Upper lobe of right lung (tissue), 1 donor: Measurements from ENCODE around the gene C1QC. TPM values are rescaled to one million over a fixed set of nuclear protein-coding genes. Genes with fewer than 3 reads are reported as not detected.
"Not testable (repeated sequence)": the region's sequence is repeated elsewhere in the genome, so short reads cannot be mapped to it uniquely, and the experiment has no call there.

Experiments
- ATAC-seq: fragments of 200-7000 bp; cut with Tn5 transposase; one replicate; pipeline ENCODE4 v1.9.1; 2020; ENCODE audit warnings: mild to moderate bottlenecking, moderate library complexity
- DNase-seq: peaks from one replicate; pipeline ENCODE4 v3.0.0-alpha.2; 2020
- H3K27ac ChIP-seq: fragments of 200-600 bp; one replicate; pipeline ENCODE4 v1.8.0; 2022
- H3K27me3 ChIP-seq: fragments of 200-600 bp; one replicate; pipeline ENCODE4 v1.8.0; 2022; ENCODE audit warnings: mild to moderate bottlenecking
- H3K36me3 ChIP-seq: fragments of 200-600 bp; one replicate; pipeline ENCODE4 v1.8.0; 2022
- H3K4me1 ChIP-seq: fragments of 200-600 bp; one replicate; pipeline ENCODE4 v1.8.0; 2022
- H3K4me3 ChIP-seq: fragments of 200-600 bp; one replicate; pipeline ENCODE4 v1.8.0; 2022; ENCODE audit warnings: mild to moderate bottlenecking
- H3K9me3 ChIP-seq: fragments of 200-600 bp; one replicate; pipeline ENCODE4 v1.8.0; 2022
- intact Hi-C: fragments of 100-400 bp; cut with DNase I; formaldehyde crosslinking; loops from one replicate; pipeline ENCODE4 v1.11.0; 2022
- total RNA-seq: library from RNA; stranded (reverse); fragmentation: NEBNext Ultra II Directional; extraction: Animal tissue kit (Norgen Biotek cat#: 25700); gene quantifications from one replicate; pipeline ENCODE4 v1.2.1, GENCODE V29; 2021
- TF ChIP-seq, protein P1 (sequence below): fragments of 200-600 bp; IDR thresholded peaks from one replicate; pipeline ENCODE4 v1.8.0; 2022; ENCODE audit warnings: antibody characterized with exemption
- donor health status: DM: no; HTN: yes; CAD: no; lungs with severe emphysema.

Gene C1QC
- total RNA-seq, 1 donor from 2014 or later = 353 TPM

DNA sequence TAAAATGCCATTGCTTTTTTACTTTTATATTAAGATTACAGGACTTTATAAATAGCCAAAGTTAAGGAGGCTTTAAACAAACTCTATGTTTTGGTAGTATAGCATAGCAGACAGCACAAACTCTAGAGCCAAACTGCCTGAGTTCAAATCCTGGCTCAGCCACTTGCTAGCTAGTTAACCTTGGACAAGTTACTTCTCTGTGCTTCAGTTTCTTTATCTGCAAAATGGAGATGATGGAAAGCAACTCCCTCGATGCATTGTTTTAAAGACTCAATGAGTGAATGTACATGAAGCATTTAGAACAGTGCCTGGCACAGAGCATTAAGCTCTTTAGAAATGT is 30.9 kb downstream of the C1QC start:
- H3K9me3 ChIP-seq = no peaks in the 10 kb centered on the region

GRCh38 chr1:22676151-22676550 is 32.7 kb downstream of the C1QC start:
- H3K27ac ChIP-seq, intact Hi-C loops, H3K9me3 ChIP-seq, H3K4me1 ChIP-seq, H3K36me3 ChIP-seq, DNase-seq, H3K4me3 ChIP-seq, ATAC-seq: not testable (repeated sequence)
- peaks cover 39% of the 10 kb centered on the region for H3K27me3 ChIP-seq

More for the DNA sequence above, 30.9 kb downstream of the C1QC start:
- DNase-seq = no peak
- no peak for ATAC-seq
- no peak overlapping the region for H3K27ac ChIP-seq
- no peaks in the 10 kb centered on the region for H3K36me3 ChIP-seq
- no peak overlapping the region for H3K4me3 ChIP-seq
- H3K27me3 ChIP-seq = peaks cover 51% of the 10 kb centered on the region
- intact Hi-C loops = no loop called here
- H3K4me1 ChIP-seq = no peaks in the 10 kb centered on the region
- TF ChIP-seq, protein P1, sequence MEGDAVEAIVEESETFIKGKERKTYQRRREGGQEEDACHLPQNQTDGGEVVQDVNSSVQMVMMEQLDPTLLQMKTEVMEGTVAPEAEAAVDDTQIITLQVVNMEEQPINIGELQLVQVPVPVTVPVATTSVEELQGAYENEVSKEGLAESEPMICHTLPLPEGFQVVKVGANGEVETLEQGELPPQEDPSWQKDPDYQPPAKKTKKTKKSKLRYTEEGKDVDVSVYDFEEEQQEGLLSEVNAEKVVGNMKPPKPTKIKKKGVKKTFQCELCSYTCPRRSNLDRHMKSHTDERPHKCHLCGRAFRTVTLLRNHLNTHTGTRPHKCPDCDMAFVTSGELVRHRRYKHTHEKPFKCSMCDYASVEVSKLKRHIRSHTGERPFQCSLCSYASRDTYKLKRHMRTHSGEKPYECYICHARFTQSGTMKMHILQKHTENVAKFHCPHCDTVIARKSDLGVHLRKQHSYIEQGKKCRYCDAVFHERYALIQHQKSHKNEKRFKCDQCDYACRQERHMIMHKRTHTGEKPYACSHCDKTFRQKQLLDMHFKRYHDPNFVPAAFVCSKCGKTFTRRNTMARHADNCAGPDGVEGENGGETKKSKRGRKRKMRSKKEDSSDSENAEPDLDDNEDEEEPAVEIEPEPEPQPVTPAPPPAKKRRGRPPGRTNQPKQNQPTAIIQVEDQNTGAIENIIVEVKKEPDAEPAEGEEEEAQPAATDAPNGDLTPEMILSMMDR = no peak

DNA sequence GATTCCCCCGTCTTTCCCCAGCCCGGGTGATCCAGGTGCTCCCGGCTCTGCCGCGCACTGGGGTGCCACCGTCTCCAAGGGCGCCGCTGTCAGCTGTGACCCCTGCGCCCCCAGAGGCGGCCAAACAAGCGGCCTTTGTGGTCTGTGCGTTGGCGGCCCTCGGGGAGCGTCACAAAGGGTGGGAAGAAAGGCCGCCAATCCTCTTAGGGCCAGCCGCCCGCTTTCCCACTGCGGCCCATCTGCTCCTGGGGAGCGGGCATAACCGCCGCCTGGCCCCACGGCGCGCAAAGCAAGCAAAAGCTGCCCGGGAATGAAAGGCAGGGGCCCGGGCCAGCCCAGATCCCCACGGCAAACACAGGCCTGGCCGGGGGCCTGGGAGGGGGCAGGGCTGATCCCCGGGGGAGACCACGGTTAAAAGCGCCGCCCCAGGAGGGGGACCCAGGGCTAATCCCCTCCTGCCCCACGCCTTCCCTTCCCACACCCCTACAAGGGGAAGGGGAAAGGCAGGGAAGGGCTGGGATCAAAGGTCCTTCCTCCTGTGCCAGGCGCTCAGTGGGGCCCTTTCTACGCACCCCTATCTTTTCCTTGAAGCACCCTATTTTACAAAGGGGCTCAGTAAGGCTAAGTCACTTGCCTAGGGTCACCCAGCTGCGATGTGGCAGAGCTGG is 33.6 kb downstream of the C1QC start:
- no peak overlapping the region for H3K27ac ChIP-seq
- no peak for ATAC-seq

DNA sequence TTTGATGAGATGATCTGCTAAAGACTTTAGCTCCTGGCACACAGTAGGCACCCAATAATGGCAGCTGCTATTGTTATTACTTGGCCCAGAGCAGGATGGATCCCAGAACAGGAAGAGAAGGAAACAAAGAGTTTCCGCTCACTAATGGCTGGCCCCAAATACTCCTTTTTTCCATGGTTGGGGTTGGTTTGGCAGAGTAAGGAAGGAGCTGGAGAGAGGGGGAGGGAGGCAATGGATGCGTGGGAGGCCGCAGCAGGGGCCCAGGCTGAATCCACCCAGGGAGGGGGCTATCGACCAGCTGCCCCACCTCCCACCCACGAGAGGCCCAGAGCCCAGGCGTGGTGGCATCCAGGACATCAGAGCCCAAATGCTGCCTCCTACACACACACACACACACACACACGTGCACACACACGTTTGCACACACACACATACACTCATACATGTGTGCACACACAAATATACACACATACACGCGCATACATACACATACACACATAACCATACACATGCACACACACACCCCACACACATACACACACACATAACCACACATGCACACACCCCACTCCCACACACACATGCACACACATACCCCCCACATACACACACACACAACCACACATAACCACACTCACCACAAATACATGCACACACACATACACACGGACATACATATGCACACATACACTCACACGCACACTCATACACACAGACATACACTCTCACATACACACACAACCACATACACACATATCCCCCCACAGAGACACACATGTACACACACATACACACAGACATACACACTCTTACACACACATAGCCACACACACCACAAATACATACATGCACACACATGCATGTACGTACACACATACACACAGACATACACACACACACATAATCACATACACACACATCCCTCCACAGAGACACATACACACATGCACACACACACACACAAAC is 34.8 kb downstream of the C1QC start:
- H3K27ac ChIP-seq = no peak overlapping the region
- DNase-seq (no peak), ATAC-seq (no peak)
- H3K36me3 ChIP-seq = no peaks in the 10 kb centered on the region
- H3K4me3 ChIP-seq = no peak overlapping the region
- H3K4me1 ChIP-seq = no peaks in the 10 kb centered on the region
- TF ChIP-seq, protein P1 = no peak
- H3K27me3 ChIP-seq = peaks cover 38% of the 10 kb centered on the region
- intact Hi-C loops = no loop called here
- no peaks in the 10 kb centered on the region for H3K9me3 ChIP-seq

More for the DNA sequence above, 33.6 kb downstream of the C1QC start:
- intact Hi-C loops = no loop called here
- Histone ChIP-seq H3K4me1 (no peaks in the 10 kb centered on the region), H3K9me3 (no peaks in the 10 kb centered on the region), H3K4me3 (no peak overlapping the region), H3K36me3 (no peaks in the 10 kb centered on the region), H3K27me3 (peaks cover 36% of the 10 kb centered on the region)
- TF ChIP-seq, protein P1 = no peak
- DNase-seq = no peak

DNA sequence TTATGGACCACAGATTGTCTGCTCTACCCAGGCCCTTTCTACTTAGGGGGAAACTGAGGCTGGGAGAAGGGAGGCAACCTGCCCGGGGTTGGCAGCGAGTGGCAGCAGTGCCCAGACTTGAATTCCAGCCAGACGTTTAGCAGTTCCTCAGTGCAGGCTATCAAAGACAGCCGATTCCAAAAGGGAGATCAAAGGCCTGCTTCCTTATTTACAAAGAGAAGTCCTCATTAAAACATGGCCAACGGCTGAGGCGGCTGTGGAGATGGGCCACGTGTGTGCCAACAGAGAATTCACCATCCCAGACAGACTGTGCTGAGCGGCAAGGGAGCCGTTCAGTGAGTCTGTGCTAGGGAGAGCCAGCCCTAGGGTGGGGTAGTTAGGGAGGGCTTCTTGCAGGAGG is 37.3 kb downstream of the C1QC start:
- no peak for ATAC-seq
- Histone ChIP-seq H3K27ac (no peak overlapping the region), H3K9me3 (no peaks in the 10 kb centered on the region), H3K27me3 (peaks cover 24% of the 10 kb centered on the region), H3K36me3 (no peaks in the 10 kb centered on the region), H3K4me3 (no peak overlapping the region), H3K4me1 (no peaks in the 10 kb centered on the region)
- DNase-seq = no peak
- TF ChIP-seq, protein P1 = no peak
- intact Hi-C loops = no loop called here
